ENCODE data around the gene POMP. TPM values are rescaled to one million over a fixed set of nuclear protein-coding genes. Genes with fewer than 3 reads are reported as not detected.

The POMP gene
- total RNA-seq, 1 donor = 147 TPM

DNA sequence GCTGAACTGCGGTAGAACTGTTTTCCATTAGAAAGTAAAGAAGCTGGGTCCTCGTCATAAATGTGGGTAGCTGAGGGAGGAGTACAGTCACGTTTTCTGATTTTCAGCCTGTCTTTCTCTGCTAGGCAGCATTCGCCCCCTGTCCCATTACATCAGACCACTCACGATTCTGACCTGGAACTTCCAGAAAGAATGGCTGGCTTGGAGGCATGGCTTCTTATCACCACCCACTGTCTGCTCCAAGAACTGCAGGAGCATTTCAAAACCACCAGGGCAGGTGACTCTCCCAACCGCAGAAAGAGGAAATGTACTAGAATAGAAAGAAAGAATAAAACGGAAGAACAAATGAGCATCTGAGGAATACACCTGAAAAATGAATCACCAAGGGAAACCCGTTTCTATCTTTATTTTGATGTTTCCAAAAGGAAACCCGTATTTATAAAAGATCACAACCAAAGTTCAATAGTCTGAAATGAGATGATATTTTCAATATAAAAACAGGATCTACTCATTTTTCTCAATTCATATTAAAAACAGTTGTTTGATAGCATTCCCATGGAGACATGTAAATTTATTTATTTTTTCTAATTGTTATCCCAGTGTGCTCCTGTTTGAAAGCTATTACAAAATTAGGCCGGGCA lies 22.1 kb upstream of the POMP start:
- peak; percentile 75 for DNase-seq (ENCODE audit: low read depth)
- TF ChIP-seq, protein P1, sequence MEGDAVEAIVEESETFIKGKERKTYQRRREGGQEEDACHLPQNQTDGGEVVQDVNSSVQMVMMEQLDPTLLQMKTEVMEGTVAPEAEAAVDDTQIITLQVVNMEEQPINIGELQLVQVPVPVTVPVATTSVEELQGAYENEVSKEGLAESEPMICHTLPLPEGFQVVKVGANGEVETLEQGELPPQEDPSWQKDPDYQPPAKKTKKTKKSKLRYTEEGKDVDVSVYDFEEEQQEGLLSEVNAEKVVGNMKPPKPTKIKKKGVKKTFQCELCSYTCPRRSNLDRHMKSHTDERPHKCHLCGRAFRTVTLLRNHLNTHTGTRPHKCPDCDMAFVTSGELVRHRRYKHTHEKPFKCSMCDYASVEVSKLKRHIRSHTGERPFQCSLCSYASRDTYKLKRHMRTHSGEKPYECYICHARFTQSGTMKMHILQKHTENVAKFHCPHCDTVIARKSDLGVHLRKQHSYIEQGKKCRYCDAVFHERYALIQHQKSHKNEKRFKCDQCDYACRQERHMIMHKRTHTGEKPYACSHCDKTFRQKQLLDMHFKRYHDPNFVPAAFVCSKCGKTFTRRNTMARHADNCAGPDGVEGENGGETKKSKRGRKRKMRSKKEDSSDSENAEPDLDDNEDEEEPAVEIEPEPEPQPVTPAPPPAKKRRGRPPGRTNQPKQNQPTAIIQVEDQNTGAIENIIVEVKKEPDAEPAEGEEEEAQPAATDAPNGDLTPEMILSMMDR (IDR thresholded peaks at IDR 0.05; ENCODE audit: insufficient read depth, low read length) = peak; percentile 97
- H3K4me3 ChIP-seq (ENCODE audit: low read depth, low read length) = no peak overlapping the region

GRCh38 chr13:28637714-28638355 lies 21.1 kb upstream of the POMP start:
- TF ChIP-seq, protein P1 (IDR thresholded peaks at IDR 0.05; ENCODE audit: insufficient read depth, low read length) = no peak
- H3K4me3 ChIP-seq (ENCODE audit: low read depth, low read length) = no peak overlapping the region
- no peak for DNase-seq (ENCODE audit: low read depth)

DNA sequence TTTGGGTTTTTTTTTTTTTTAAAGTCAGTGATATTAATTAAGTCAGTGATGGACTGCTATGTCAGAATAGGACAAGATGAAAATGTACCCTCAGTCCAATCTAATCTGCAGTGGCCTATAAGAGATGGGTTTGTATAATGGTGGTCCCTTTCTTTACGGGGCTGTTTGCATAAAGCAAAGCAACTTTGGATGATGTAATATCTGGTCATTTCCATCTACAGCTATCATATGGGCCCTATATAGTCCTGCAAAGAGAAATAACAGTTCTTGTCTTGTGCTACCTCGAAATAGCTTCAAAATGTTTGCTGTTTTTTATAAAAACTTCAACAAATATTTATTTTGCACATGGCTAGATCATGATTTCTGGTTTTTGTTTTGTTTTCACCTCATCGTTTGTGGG lies 20.2 kb upstream of the POMP start:
- DNase-seq (ENCODE audit: low read depth) = no peak
- no peak overlapping the region for H3K4me3 ChIP-seq (ENCODE audit: low read depth, low read length)
- TF ChIP-seq, protein P1 (IDR thresholded peaks at IDR 0.05; ENCODE audit: insufficient read depth, low read length) = no peak

- DNase-seq (ENCODE audit: low read depth) = no peak
- TF ChIP-seq, protein P1 (IDR thresholded peaks at IDR 0.05; ENCODE audit: insufficient read depth, low read length) = no peak
- no peak overlapping the region for H3K4me3 ChIP-seq (ENCODE audit: low read depth, low read length)
Observed at GRCh38 chr13:28640861-28641599, 17.9 kb upstream of the POMP start.

GRCh38 chr13:28641600-28641926 lies 17.4 kb upstream of the POMP start:
- TF ChIP-seq, protein P1 (IDR thresholded peaks at IDR 0.05; ENCODE audit: insufficient read depth, low read length) = no peak
- no peak for DNase-seq (ENCODE audit: low read depth)
- no peak overlapping the region for H3K4me3 ChIP-seq (ENCODE audit: low read depth, low read length)

DNA sequence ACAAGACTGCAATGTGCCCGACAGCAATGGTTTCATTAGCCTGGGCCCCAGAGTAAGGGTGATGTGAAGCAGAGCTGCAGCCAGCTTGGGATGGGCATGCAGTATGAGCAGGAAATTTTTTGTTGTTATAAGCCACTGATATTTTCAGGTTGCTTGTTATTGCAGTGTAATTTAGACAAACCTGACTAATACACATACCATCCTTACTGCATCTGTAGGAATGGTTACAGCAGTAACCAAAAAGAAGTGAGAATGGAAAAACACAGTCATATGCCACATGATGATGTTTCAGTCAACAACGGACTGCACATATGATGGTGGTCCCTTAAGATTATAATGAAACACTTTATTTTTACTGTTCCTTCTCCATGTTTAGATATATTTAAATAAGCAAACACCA lies 8.6 kb upstream of the POMP start:
- H3K4me3 ChIP-seq (ENCODE audit: low read depth, low read length) = no peak overlapping the region
- TF ChIP-seq, protein P1 (IDR thresholded peaks at IDR 0.05; ENCODE audit: insufficient read depth, low read length) = no peak
- peak; percentile 31 for DNase-seq (ENCODE audit: low read depth)

Data from fibroblast of the aortic adventitia (primary cell).